ENCODE results near the gene ANKRD12.
"Not testable (repeated sequence)": the region's sequence is repeated elsewhere in the genome, so short reads cannot be mapped to it uniquely, and the experiment has no call there.

Gene ANKRD12

DNA sequence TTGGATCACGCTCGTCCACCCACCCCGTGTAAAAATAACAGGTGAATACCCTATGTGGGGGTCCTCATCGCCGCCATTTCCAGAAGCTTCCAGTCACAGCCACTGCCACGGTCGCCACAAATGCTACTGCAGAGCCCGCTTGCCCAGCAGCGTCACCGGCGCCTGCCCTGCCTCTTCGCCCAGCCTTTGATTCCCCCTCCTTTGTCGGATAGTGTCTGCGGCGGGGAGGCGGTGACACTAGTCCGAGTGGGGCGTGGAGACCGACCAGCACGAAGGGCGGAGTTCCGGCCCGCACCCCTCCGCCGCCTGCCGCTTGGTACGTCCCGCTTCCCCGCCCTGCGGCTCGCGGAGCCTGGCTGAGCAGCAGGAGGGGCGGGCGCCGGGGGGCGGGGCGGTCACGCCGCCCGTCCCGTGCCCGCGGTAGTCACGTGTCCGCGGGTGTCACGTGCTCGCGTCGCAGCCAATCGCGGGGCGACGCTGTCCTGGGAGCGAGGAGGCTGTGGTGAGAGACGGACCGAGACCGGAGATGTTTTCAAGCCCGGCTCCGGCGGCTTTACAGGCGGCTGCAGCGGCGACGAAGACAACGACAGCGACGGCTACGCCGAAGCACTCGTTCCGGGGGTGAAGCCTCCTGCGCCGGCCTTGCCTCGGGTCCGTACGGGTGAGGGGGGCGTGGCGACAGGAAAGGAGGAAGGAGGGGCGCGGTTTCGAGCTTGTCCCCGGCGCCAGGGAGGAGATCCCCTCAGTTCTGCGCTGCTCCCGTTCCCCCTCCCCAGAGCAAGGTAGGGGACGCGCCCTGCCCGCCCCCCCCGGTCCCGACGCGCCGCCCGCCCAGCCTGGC is at the start of gene ANKRD12:
ANKRD12 (plus strand) TSS at position 467 of the 841 bp plus-strand sequence. CDS start 45,652 bp downstream, outside the sequence.
- no peaks in the 10 kb centered on the region for H3K27me3 ChIP-seq (ENCODE audit: insufficient read depth, low read length)
- H2AFZ ChIP-seq (ENCODE audit: low read depth, low read length), result peak within 1 kb of the TSS; percentile 86
- peaks cover 48% of the 10 kb centered on the region for H3K4me1 ChIP-seq (ENCODE audit: insufficient read depth, low read length)
- H3K4me3 ChIP-seq (ENCODE audit: low read length), result peak within 1 kb of the TSS; percentile 60
- H3K36me3 ChIP-seq (ENCODE audit: insufficient read depth, low read length), result peaks cover 27% of the 10 kb centered on the region
- no peaks in the 10 kb centered on the region for H3K9me3 ChIP-seq (ENCODE audit: low read length)

GRCh38 chr18:9087144-9087543 is 49.4 kb upstream of the ANKRD12 start:
- Histone ChIP-seq H3K9me3 (ENCODE audit: low read length) (no peaks in the 10 kb centered on the region), H3K4me1 (ENCODE audit: insufficient read depth, low read length) (no peaks in the 10 kb centered on the region), H3K4me3 (ENCODE audit: low read length) (no peak overlapping the region), H2AFZ (ENCODE audit: low read depth, low read length) (no peak overlapping the region), H3K36me3 (ENCODE audit: insufficient read depth, low read length) (no peaks in the 10 kb centered on the region), H3K27me3 (ENCODE audit: insufficient read depth, low read length) (no peaks in the 10 kb centered on the region)

GRCh38 chr18:9088252-9088651 is 48.3 kb upstream of the ANKRD12 start:
- H3K9me3 ChIP-seq (ENCODE audit: low read length), result no peaks in the 10 kb centered on the region
- H3K36me3 ChIP-seq (ENCODE audit: insufficient read depth, low read length), result no peaks in the 10 kb centered on the region
- H3K27me3 ChIP-seq (ENCODE audit: insufficient read depth, low read length), result no peaks in the 10 kb centered on the region
- no peaks in the 10 kb centered on the region for H3K4me1 ChIP-seq (ENCODE audit: insufficient read depth, low read length)
- no peak overlapping the region for H3K4me3 ChIP-seq (ENCODE audit: low read length)
- H2AFZ ChIP-seq (ENCODE audit: low read depth, low read length), result no peak overlapping the region

DNA sequence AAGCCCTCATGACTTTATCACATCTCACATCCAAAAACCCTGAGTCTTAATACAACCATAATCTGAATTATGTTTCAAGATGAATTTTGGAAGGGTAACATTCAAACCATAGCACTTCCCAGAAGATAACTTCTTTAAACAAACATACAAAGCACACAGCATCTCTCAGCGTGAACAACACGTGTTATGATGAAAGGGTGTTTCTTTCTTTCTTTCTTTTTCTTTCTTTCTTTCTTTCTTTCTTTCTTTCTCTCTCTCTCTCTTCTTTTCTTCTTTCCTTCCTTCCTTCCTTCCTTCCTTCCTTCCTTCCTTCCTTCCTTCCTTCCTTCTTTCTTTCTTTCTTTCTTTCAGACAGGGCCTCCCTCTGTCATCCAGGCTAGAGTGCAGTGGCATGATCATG is 47.9 kb upstream of the ANKRD12 start:
- not testable (repeated sequence) for H3K4me1 ChIP-seq (ENCODE audit: insufficient read depth, low read length); H3K27me3 ChIP-seq (ENCODE audit: insufficient read depth, low read length); H3K4me3 ChIP-seq (ENCODE audit: low read length); H2AFZ ChIP-seq (ENCODE audit: low read depth, low read length); H3K36me3 ChIP-seq (ENCODE audit: insufficient read depth, low read length); H3K9me3 ChIP-seq (ENCODE audit: low read length)

GRCh38 chr18:9090578-9090977 is 46.0 kb upstream of the ANKRD12 start:
- no peaks in the 10 kb centered on the region for H3K36me3 ChIP-seq (ENCODE audit: insufficient read depth, low read length)
- H3K4me1 ChIP-seq (ENCODE audit: insufficient read depth, low read length), result peaks cover 12% of the 10 kb centered on the region
- no peak overlapping the region for H3K4me3 ChIP-seq (ENCODE audit: low read length)
- no peaks in the 10 kb centered on the region for H3K27me3 ChIP-seq (ENCODE audit: insufficient read depth, low read length)
- no peak overlapping the region for H2AFZ ChIP-seq (ENCODE audit: low read depth, low read length)
- H3K9me3 ChIP-seq (ENCODE audit: low read length), result no peaks in the 10 kb centered on the region

- peaks cover 17% of the 10 kb centered on the region for H3K4me1 ChIP-seq (ENCODE audit: insufficient read depth, low read length)
- H3K36me3 ChIP-seq (ENCODE audit: insufficient read depth, low read length), result no peaks in the 10 kb centered on the region
- no peaks in the 10 kb centered on the region for H3K27me3 ChIP-seq (ENCODE audit: insufficient read depth, low read length)
- H3K9me3 ChIP-seq (ENCODE audit: low read length), result no peaks in the 10 kb centered on the region
- H3K4me3 ChIP-seq (ENCODE audit: low read length), result no peak overlapping the region
- H2AFZ ChIP-seq (ENCODE audit: low read depth, low read length), result no peak overlapping the region
Measured at GRCh38 chr18:9091066-9091476, 45.5 kb upstream of the ANKRD12 start.

DNA sequence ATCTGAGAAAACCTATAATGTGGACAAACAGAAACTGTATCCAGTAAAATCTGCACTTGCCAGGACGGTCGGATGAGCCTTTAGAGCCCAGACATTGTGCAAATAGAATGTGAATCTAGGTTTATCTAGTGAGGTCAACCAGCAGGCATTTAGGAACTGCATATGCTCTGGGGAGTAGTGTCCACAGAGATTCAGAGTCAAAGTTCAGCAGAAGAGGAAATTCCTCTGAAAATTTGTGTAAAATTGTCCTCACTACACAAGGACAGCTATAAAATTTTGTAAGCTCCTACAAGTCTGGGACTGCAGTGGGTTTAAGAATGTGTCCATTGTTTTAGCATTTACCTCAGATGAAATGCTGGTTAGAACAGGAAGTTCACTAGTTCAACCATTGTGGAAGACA is 43.9 kb upstream of the ANKRD12 start:
- no peaks in the 10 kb centered on the region for H3K9me3 ChIP-seq (ENCODE audit: low read length)
- peaks cover 18% of the 10 kb centered on the region for H3K4me1 ChIP-seq (ENCODE audit: insufficient read depth, low read length)

DNA sequence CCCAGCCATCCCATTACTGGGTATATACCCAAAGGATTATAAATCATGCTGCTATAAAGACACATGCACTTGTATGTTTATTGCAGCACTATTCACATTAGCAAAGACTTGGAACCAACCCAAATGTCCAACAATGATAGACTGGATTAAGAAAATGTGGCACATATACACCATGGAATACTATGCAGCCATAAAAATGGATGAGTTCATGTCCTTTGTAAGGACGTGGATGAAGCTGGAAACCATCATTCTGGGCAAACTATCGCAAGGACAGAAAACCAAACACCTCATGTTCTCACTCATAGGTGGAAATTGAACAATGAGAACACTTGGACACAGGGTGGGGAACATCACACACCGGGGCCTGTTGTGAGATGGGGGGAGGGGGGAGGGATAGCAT is 43.5 kb upstream of the ANKRD12 start:
- H3K4me3 ChIP-seq (ENCODE audit: low read length); H3K9me3 ChIP-seq (ENCODE audit: low read length); H3K27me3 ChIP-seq (ENCODE audit: insufficient read depth, low read length): not testable (repeated sequence)

More for the DNA sequence above, 43.9 kb upstream of the ANKRD12 start:
- no peak overlapping the region for H2AFZ ChIP-seq (ENCODE audit: low read depth, low read length)
- H3K4me3 ChIP-seq (ENCODE audit: low read length), result no peak overlapping the region
- no peaks in the 10 kb centered on the region for H3K27me3 ChIP-seq (ENCODE audit: insufficient read depth, low read length)
- H3K36me3 ChIP-seq (ENCODE audit: insufficient read depth, low read length), result no peaks in the 10 kb centered on the region

GRCh38 chr18:9094307-9095226 is 42.0 kb upstream of the ANKRD12 start:
- Histone ChIP-seq H2AFZ (ENCODE audit: low read depth, low read length) (no peak overlapping the region), H3K4me3 (ENCODE audit: low read length) (no peak overlapping the region), H3K4me1 (ENCODE audit: insufficient read depth, low read length) (peaks cover 19% of the 10 kb centered on the region), H3K36me3 (ENCODE audit: insufficient read depth, low read length) (no peaks in the 10 kb centered on the region), H3K27me3 (ENCODE audit: insufficient read depth, low read length) (no peaks in the 10 kb centered on the region), H3K9me3 (ENCODE audit: low read length) (no peaks in the 10 kb centered on the region)

More for the DNA sequence above, 43.5 kb upstream of the ANKRD12 start:
- peaks cover 18% of the 10 kb centered on the region for H3K4me1 ChIP-seq (ENCODE audit: insufficient read depth, low read length)
- not testable (repeated sequence) for H3K36me3 ChIP-seq (ENCODE audit: insufficient read depth, low read length); H2AFZ ChIP-seq (ENCODE audit: low read depth, low read length)

- Histone ChIP-seq H3K36me3 (ENCODE audit: insufficient read depth, low read length) (no peaks in the 10 kb centered on the region), H3K4me3 (ENCODE audit: low read length) (no peak overlapping the region), H3K4me1 (ENCODE audit: insufficient read depth, low read length) (peaks cover 25% of the 10 kb centered on the region), H3K9me3 (ENCODE audit: low read length) (no peaks in the 10 kb centered on the region), H2AFZ (ENCODE audit: low read depth, low read length) (peak overlapping the region; percentile 69), H3K27me3 (ENCODE audit: insufficient read depth, low read length) (no peaks in the 10 kb centered on the region)
Measured at GRCh38 chr18:9095297-9096006, 41.1 kb upstream of the ANKRD12 start.

DNA sequence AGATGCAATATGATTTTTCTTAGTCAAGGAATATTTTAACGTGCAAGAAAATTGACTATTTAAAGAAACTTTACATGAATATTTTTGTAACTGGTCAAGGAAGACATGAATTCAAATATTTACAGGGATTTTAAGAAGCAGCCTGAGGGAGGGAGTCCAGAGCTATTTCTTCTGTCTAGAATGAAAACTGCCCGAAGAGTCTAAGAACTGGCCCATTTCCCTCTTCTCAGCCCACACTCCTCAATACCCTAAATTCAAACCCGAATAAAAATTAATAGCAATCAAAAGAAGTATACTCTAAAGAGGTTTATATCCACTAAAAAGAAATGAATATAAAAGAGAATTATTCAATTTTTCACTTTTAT is 40.6 kb upstream of the ANKRD12 start:
- H3K9me3 ChIP-seq (ENCODE audit: low read length), result no peaks in the 10 kb centered on the region
- H3K36me3 ChIP-seq (ENCODE audit: insufficient read depth, low read length), result no peaks in the 10 kb centered on the region
- no peak overlapping the region for H3K4me3 ChIP-seq (ENCODE audit: low read length)
- no peaks in the 10 kb centered on the region for H3K27me3 ChIP-seq (ENCODE audit: insufficient read depth, low read length)
- peak overlapping the region; percentile 69 for H2AFZ ChIP-seq (ENCODE audit: low read depth, low read length)
- peaks cover 25% of the 10 kb centered on the region for H3K4me1 ChIP-seq (ENCODE audit: insufficient read depth, low read length)

DNA sequence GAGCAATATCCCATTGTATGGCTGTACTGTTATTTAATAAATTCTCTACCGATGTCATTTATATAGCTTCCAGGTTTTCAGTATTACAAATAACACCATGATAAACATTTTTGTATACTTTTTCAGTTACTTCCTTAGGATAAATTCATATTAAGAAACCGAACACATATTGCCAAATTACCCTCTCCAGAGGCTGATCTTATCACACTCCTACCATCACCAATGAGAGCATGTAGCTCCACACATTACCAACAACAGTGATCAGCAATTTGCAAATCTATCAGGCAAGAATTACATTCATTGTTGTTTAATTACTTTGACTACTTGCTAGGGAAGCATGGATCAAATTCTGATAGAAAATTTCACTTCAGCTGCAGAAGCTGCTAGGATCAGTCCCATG is 39.9 kb upstream of the ANKRD12 start:
- Histone ChIP-seq H3K4me1 (ENCODE audit: insufficient read depth, low read length) (peaks cover 25% of the 10 kb centered on the region), H3K27me3 (ENCODE audit: insufficient read depth, low read length) (no peaks in the 10 kb centered on the region), H3K4me3 (ENCODE audit: low read length) (no peak overlapping the region), H3K9me3 (ENCODE audit: low read length) (no peaks in the 10 kb centered on the region), H2AFZ (ENCODE audit: low read depth, low read length) (no peak overlapping the region), H3K36me3 (ENCODE audit: insufficient read depth, low read length) (no peaks in the 10 kb centered on the region)

- Histone ChIP-seq H3K36me3 (ENCODE audit: insufficient read depth, low read length) (no peaks in the 10 kb centered on the region), H3K9me3 (ENCODE audit: low read length) (no peaks in the 10 kb centered on the region), H3K4me1 (ENCODE audit: insufficient read depth, low read length) (peaks cover 25% of the 10 kb centered on the region), H3K27me3 (ENCODE audit: insufficient read depth, low read length) (no peaks in the 10 kb centered on the region), H2AFZ (ENCODE audit: low read depth, low read length) (no peak overlapping the region), H3K4me3 (ENCODE audit: low read length) (no peak overlapping the region)
Measured at GRCh38 chr18:9097349-9097748, 39.2 kb upstream of the ANKRD12 start.

Measured in neuron (in vitro differentiated cells).